ENCODE data around the gene DAD1. TPM values are rescaled to one million over a fixed set of nuclear protein-coding genes. Genes with fewer than 3 reads are reported as not detected.

DAD1 gene
- total RNA-seq, 4 donors from 2014 or later = 235 to 430 (median 335) TPM

DNA sequence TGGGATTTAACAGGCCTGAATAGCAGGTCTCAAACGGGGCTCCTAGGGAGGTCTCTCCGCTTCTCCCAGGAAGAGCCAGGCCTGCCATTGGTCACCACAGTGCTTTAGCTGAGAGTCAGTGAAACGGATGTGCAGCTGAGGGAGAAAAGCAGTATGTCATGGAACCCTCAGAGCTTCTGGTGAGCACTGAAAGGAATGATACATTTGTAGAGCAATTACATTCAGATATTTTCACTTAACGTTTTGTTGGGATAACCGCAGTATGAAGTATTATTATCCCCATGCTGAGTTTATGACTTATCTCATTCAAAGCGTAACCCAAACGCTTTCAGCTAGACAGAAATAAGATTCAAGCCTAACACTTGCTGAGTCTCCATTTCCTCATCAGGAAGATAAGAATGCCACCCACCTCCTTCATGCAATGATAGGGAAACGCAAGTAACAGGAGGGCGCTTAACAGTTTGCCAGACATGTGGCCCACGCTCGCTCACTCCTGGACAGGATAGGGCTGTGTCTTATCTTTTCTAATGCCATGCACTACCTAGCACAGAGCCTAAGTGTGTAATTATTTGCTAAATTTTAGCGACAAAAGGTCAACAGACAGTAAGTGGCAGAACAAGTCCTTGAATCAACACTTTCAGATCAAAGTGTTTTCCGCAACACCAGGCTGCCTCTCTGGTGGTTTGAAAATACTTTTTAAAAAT lies 28.2 kb downstream of the DAD1 start:
- intact Hi-C loops (cut with DNase I) = no loop called here
- H3K9me3 ChIP-seq = no peaks in the 10 kb centered on the region
- peaks cover 43 to 63% of the 10 kb centered on the region in 2 donors for H3K4me1 ChIP-seq

DNA sequence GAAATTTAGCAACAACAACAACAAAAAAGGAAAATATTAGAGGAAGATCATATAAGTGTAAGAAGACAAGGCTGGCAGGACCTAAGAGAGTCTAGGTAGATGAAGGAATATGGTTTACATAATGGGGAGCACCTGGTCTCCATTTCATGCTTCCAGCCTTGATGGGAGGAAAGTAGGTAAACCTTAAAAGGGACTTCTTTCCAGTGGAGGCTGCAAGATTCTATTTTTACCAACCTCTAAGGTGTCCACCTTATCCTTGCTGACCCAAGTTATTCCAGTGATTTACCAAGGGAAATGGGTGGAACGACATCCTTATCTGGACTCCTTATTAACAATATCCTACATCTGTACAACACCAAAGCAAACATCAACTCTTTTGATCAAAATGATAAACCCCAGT lies 30.0 kb downstream of the DAD1 start:
- peaks cover 2 to 5% of the 10 kb centered on the region in 2 donors for H3K36me3 ChIP-seq
- intact Hi-C loops (cut with DNase I) = loop anchor here (5.0 kb wide), 2 partner anchors 93 to 293 kb away; no protein-coding TSS in a partner anchor
- H3K27ac ChIP-seq = peak overlapping the region in 1 of 3 donors; percentile 8
- peaks cover 37 to 58% of the 10 kb centered on the region in 2 donors for H3K4me1 ChIP-seq
- no peaks in the 10 kb centered on the region for H3K27me3 ChIP-seq
- no peaks in the 10 kb centered on the region for H3K9me3 ChIP-seq
- WGBS, 2 donors = 85 to 88% methylated on average over 1 of the region's 1 CpG
- H3K4me3 ChIP-seq (replicated peaks in 1 of 3) = no peak overlapping the region
- TF ChIP-seq, protein P1, sequence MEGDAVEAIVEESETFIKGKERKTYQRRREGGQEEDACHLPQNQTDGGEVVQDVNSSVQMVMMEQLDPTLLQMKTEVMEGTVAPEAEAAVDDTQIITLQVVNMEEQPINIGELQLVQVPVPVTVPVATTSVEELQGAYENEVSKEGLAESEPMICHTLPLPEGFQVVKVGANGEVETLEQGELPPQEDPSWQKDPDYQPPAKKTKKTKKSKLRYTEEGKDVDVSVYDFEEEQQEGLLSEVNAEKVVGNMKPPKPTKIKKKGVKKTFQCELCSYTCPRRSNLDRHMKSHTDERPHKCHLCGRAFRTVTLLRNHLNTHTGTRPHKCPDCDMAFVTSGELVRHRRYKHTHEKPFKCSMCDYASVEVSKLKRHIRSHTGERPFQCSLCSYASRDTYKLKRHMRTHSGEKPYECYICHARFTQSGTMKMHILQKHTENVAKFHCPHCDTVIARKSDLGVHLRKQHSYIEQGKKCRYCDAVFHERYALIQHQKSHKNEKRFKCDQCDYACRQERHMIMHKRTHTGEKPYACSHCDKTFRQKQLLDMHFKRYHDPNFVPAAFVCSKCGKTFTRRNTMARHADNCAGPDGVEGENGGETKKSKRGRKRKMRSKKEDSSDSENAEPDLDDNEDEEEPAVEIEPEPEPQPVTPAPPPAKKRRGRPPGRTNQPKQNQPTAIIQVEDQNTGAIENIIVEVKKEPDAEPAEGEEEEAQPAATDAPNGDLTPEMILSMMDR (IDR thresholded peaks at IDR 0.05) = no peak
- no peak for TF ChIP-seq POLR2A (IDR thresholded peaks at IDR 0.05)
- no peak for DNase-seq

More for the DNA sequence above, 28.2 kb downstream of the DAD1 start:
- no peaks in the 10 kb centered on the region for H3K27me3 ChIP-seq
- peaks cover 10 to 11% of the 10 kb centered on the region in 2 donors for H3K36me3 ChIP-seq
- 45 to 50% methylated on average over 13 of the region's 13 CpGs for WGBS, 2 donors
- DNase-seq = peak; percentile 33 to 47
- TF ChIP-seq POLR2A (IDR thresholded peaks at IDR 0.05) = peak in 1 of 2 donors; percentile 24
- TF ChIP-seq, protein P1 (IDR thresholded peaks at IDR 0.05) = no peak
- no peak overlapping the region for H3K4me3 ChIP-seq (replicated peaks in 1 of 3)
- H3K27ac ChIP-seq = peak overlapping the region; percentile 79 to 95 (median 89)

DNA sequence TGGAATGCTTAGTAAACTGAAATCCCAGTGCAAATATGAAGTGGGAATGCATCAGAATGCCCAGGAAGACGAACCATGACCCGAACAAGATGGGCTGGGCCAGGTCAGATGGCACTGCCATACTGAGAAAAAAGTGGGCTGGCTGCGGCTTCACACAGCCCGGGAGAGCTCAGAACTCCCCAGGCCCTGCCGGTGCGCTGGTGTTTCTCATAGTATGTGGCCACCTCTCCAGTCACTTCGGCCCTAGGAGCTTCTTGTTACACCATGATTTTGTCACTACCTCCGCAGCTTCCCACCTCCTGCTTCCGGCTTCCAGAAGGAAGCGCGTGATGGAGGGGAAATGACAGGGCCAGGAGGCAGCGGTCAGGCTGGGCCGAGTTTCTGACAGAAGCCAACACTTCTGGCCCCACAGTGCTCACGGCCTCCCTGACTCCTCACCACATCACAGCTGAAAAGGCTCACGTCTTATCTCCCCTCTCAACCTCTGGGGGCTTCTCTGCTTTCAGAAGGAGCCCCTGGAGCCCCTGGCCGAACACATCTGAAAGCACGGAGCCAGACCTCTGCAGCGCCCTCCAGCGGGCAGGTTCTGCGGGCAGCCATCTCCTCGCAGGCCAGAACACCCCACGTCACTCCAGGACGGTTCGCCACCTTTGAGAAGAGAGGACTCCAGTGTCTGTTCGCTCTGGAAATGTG lies 30.7 kb downstream of the DAD1 start:
- H3K4me1 ChIP-seq = peaks cover 37 to 58% of the 10 kb centered on the region in 2 donors
- no peak overlapping the region for H3K4me3 ChIP-seq (replicated peaks in 1 of 3)
- TF ChIP-seq, protein P1 (IDR thresholded peaks at IDR 0.05) = no peak
- TF ChIP-seq POLR2A (IDR thresholded peaks at IDR 0.05) = no peak
- H3K27me3 ChIP-seq = no peaks in the 10 kb centered on the region
- H3K9me3 ChIP-seq = no peaks in the 10 kb centered on the region
- 81 to 83% methylated on average over 23 to 24 of the region's 25 CpGs for WGBS, 2 donors
- no peaks in the 10 kb centered on the region for H3K36me3 ChIP-seq
- DNase-seq = peak in 1 of 2 donors; percentile 20
- intact Hi-C loops (cut with DNase I) = loop anchor here (5.0 kb wide), 2 partner anchors 94 to 294 kb away; no protein-coding TSS in a partner anchor
- peak overlapping the region; percentile 25 to 67 (median 48) for H3K27ac ChIP-seq

DNA sequence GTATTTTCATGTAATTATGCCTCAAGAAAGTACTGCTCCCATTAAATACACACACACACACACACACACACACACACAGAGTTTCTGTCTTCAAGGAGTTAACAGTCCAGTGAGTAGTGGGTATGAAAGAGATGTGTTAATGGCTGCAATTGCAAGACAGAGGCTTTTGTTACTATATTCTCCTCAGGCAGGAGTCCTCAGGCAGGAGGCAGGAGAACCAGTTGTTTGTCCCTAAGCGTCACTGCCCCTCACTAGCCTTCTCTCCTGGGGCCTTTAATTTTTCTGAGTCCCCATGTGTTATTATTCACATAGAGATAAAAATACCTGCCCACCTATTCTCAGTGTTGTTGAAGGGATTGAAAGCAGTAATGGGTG lies 31.2 kb downstream of the DAD1 start:
- WGBS, 2 donors = 67 to 72% methylated on average over 1 of the region's 1 CpG
- DNase-seq = no peak

More for the DNA sequence above, 31.2 kb downstream of the DAD1 start:
- Histone ChIP-seq H3K36me3 (no peaks in the 10 kb centered on the region), H3K4me3 (replicated peaks in 1 of 3) (no peak overlapping the region), H3K27me3 (no peaks in the 10 kb centered on the region), H3K4me1 (peaks cover 36 to 57% of the 10 kb centered on the region in 2 donors), H3K9me3 (no peaks in the 10 kb centered on the region), H3K27ac (peak overlapping the region; percentile 25 to 67 (median 48))
- intact Hi-C loops (cut with DNase I) = loop anchor here (5.0 kb wide), 2 partner anchors 94 to 294 kb away; no protein-coding TSS in a partner anchor
- no peak for TF ChIP-seq POLR2A (IDR thresholded peaks at IDR 0.05)
- TF ChIP-seq, protein P1 (IDR thresholded peaks at IDR 0.05) = no peak
